H1 (cell line): ENCODE measurements around the gene IFIT5. TPM values are rescaled to one million over a fixed set of nuclear protein-coding genes. Genes with fewer than 3 reads are reported as not detected.

Source experiments
- CTCF ChIA-PET: fragments of 300-600 bp; sonication (Branson Sonifier 250); formaldehyde crosslinking; loops from one replicate; lab custom pipeline; 2021; ENCODE audit not compliant: partially characterized antibody; lab: Charles Lee
- POLR2A ChIA-PET: fragments of 300-600 bp; sonication (Branson Sonifier 250); formaldehyde crosslinking; loops from one replicate; lab custom pipeline; 2021; ENCODE audit warnings: inconsistent platforms; ENCODE audit not compliant: partially characterized antibody; lab: Charles Lee
- DNase-seq, 2 experiments: peaks; one replicate each; pipeline versions ENCODE4 v3.0.0 to v3.0.0-alpha.2; 2010 to 2022; ENCODE audit warnings: low spot score in 2 of 2, low read depth in 1 of 2, mixed read lengths in 1 of 2
- FAIRE-seq: peaks from 2 replicates; lab custom pipeline; 2011; peaks lifted over from hg19 to GRCh38; lab: Jason Lieb, UNC
- H2AFZ ChIP-seq: 2 replicates; pipeline ENCODE4 v1.8.1; 2012; ENCODE audit warnings: low read length, inconsistent platforms
- H2AK5ac ChIP-seq: 2 replicates; pipeline ENCODE4 v1.6.1; 2013; ENCODE audit warnings: low read depth, low read length
- H2BK120ac ChIP-seq: replicated peaks from 2 replicates; pipeline ENCODE3; 2013; ENCODE audit warnings: low read depth, low read length, inconsistent platforms
- H2BK12ac ChIP-seq: 2 replicates; pipeline ENCODE4 v1.6.1; 2013; ENCODE audit warnings: low read depth, low read length
- H2BK15ac ChIP-seq: 2 replicates; pipeline ENCODE4 v1.6.1; 2013; ENCODE audit warnings: low read length
- H2BK20ac ChIP-seq: 2 replicates; pipeline ENCODE4 v1.6.1; 2013; ENCODE audit warnings: low read length
- H2BK5ac ChIP-seq: 2 replicates; pipeline ENCODE4 v1.6.1; 2013; ENCODE audit warnings: low read depth, low read length
- H3K14ac ChIP-seq: 2 replicates; pipeline ENCODE4 v1.6.1; 2013; ENCODE audit warnings: inconsistent platforms; ENCODE audit not compliant: insufficient read length
- H3K18ac ChIP-seq: 2 replicates; pipeline ENCODE4 v1.6.1; 2013; ENCODE audit warnings: low read length; ENCODE audit errors: extremely low read depth
- H3K23ac ChIP-seq: 2 replicates; pipeline ENCODE4 v1.6.1; 2013; ENCODE audit warnings: inconsistent platforms; ENCODE audit not compliant: insufficient read length
- H3K23me2 ChIP-seq: 2 replicates; pipeline ENCODE4 v1.6.1; 2013; ENCODE audit warnings: low read depth, low read length
- H3K27ac ChIP-seq: 2 replicates; pipeline ENCODE4 v1.6.1; 2011; ENCODE audit warnings: low read depth, low read length, inconsistent platforms
- H3K27me3 ChIP-seq, 4 experiments: replicated peaks in 1 of 4; 1 replicate in 1 of 4; 2 replicates in 3 of 4; pipeline versions ENCODE4 v1.6.1 to v1.8.1; 2011 to 2013; ENCODE audit warnings: low read length in 3 of 4, mild to moderate bottlenecking in 3 of 4, inconsistent platforms in 2 of 4, mixed read lengths in 2 of 4, moderate library complexity in 1 of 4; ENCODE audit not compliant: control insufficient read depth in 3 of 4, insufficient read depth in 3 of 4; ENCODE audit errors: extremely low read depth in 1 of 4
- H3K36me3 ChIP-seq, 4 experiments: 2 replicates each; pipeline versions ENCODE4 v1.6.1 to v1.8.1; 2011 to 2013; ENCODE audit warnings: mild to moderate bottlenecking in 4 of 4, low read length in 3 of 4, moderate library complexity in 2 of 4, control low read depth in 1 of 4, inconsistent platforms in 1 of 4; ENCODE audit not compliant: insufficient read depth in 4 of 4, control insufficient read depth in 2 of 4
- H3K4ac ChIP-seq: replicated peaks from 2 replicates; pipeline ENCODE3; 2013; ENCODE audit warnings: low read length, low read depth, mixed read lengths, inconsistent platforms; ENCODE audit not compliant: insufficient read length
- H3K4me1 ChIP-seq, 4 experiments: replicated peaks in 1 of 4; 1 replicate in 1 of 4; 2 replicates in 3 of 4; pipeline versions ENCODE4 v1.6.1 to v1.8.1; 2011 to 2013; ENCODE audit warnings: low read length in 3 of 4, inconsistent platforms in 2 of 4, mixed read lengths in 1 of 4; ENCODE audit not compliant: insufficient read depth in 4 of 4, control insufficient read depth in 3 of 4
- H3K4me2 ChIP-seq, 2 experiments: 2 replicates each; pipeline versions ENCODE4 v1.6.1 to v1.8.1; 2011 to 2013; ENCODE audit warnings: low read depth in 2 of 2, low read length in 2 of 2, control low read depth in 1 of 2, inconsistent platforms in 1 of 2, mild to moderate bottlenecking in 1 of 2; ENCODE audit not compliant: insufficient read depth in 1 of 2
- H3K4me3 ChIP-seq, 4 experiments: fragments of 200-600, 300-600 bp in 1 of 4; sonication (generic), shearing (Covaris generic), sonication (Bioruptor Twin) in 1 of 4; 2 replicates each; pipeline versions ENCODE4 v1.5.1 to v1.8.1; 2011 to 2016; ENCODE audit warnings: low read length in 4 of 4, low read depth in 3 of 4, control low read depth in 2 of 4, inconsistent platforms in 2 of 4, mild to moderate bottlenecking in 2 of 4, mixed read lengths in 1 of 4, moderate library complexity in 1 of 4; ENCODE audit not compliant: insufficient read depth in 2 of 4; ENCODE audit errors: extremely low read depth in 1 of 4
- H3K56ac ChIP-seq: replicated peaks from 2 replicates; pipeline ENCODE3; 2013; ENCODE audit warnings: low read depth, mild to moderate bottlenecking, mixed read lengths, low read length, inconsistent platforms; ENCODE audit not compliant: insufficient read length
- H3K79me1 ChIP-seq: 2 replicates; pipeline ENCODE4 v1.6.1; 2013; ENCODE audit warnings: low read depth, low read length, control low read depth
- H3K79me2 ChIP-seq, 2 experiments: 2 replicates each; pipeline versions ENCODE4 v1.6.1 to v1.8.1; 2012 to 2013; ENCODE audit warnings: low read length in 2 of 2, mild to moderate bottlenecking in 2 of 2, inconsistent platforms in 1 of 2; ENCODE audit not compliant: insufficient read depth in 2 of 2, control insufficient read depth in 1 of 2
- H3K9ac ChIP-seq, 4 experiments: replicated peaks in 1 of 4; 1 replicate in 1 of 4; 2 replicates in 3 of 4; pipeline versions ENCODE4 v1.6.1 to v1.8.1; 2011 to 2013; ENCODE audit warnings: low read depth in 3 of 4, low read length in 3 of 4, control low read depth in 2 of 4, mild to moderate bottlenecking in 2 of 4, moderate library complexity in 2 of 4, inconsistent platforms in 1 of 4; ENCODE audit errors: extremely low read depth in 1 of 4
- H3K9me3 ChIP-seq, 2 experiments: 2 replicates each; pipeline versions ENCODE4 v1.6.1 to v1.8.1; 2012 to 2013; ENCODE audit warnings: mild to moderate bottlenecking in 2 of 2, moderate library complexity in 2 of 2, control low read depth in 1 of 2, inconsistent platforms in 1 of 2, low read depth in 1 of 2, low read length in 1 of 2, mixed read lengths in 1 of 2; ENCODE audit not compliant: insufficient read depth in 2 of 2
- H4K20me1 ChIP-seq, 2 experiments: replicated peaks in 1 of 2; 2 replicates each; pipeline versions ENCODE3 to v1.8.1; 2011 to 2013; ENCODE audit warnings: inconsistent platforms in 2 of 2, low read length in 2 of 2, mild to moderate bottlenecking in 1 of 2; ENCODE audit not compliant: insufficient read depth in 2 of 2, control insufficient read depth in 1 of 2
- H4K5ac ChIP-seq: 2 replicates; pipeline ENCODE4 v1.6.1; 2013; ENCODE audit warnings: low read length, low read depth, mixed read lengths, inconsistent platforms; ENCODE audit not compliant: insufficient read length
- H4K8ac ChIP-seq: 2 replicates; pipeline ENCODE4 v1.8.0; 2013; ENCODE audit warnings: mild to moderate bottlenecking, moderate library complexity, low read length, inconsistent platforms; ENCODE audit not compliant: insufficient read depth; ENCODE audit errors: extremely low read depth
- H4K91ac ChIP-seq: replicated peaks from 2 replicates; pipeline ENCODE3; 2013; ENCODE audit warnings: low read length, mixed read lengths, inconsistent platforms; ENCODE audit not compliant: insufficient read length
- BRCA1 ChIP-seq: IDR thresholded peaks from 2 replicates; pipeline ENCODE4 v1.6.1; 2012; ENCODE audit warnings: low read depth, low read length, improper control_type of control experiment
- CBX5 ChIP-seq: fragments of 300-800, 300-1000 bp; sonication (generic); IDR thresholded peaks from 2 replicates; pipeline ENCODE4 v1.7.1; 2016; ENCODE audit warnings: antibody characterized with exemption, low read length, low read depth
- CHD2 ChIP-seq: IDR thresholded peaks from 2 replicates; pipeline ENCODE4 v1.6.1; 2012; ENCODE audit warnings: low read length, improper control_type of control experiment
- CREB1 ChIP-seq: IDR thresholded peaks from 2 replicates; pipeline ENCODE4 v1.6.1; 2012; ENCODE audit warnings: inconsistent platforms
- KDM1A ChIP-seq: fragments of 200-600, 300-600 bp; sonication (generic); IDR thresholded peaks from 2 replicates; pipeline ENCODE4 v1.7.1; 2016; ENCODE audit warnings: mild to moderate bottlenecking, low read length, borderline replicate concordance
- RBBP5 ChIP-seq: IDR thresholded peaks from 2 replicates; pipeline ENCODE4 v1.7.1; 2012; ENCODE audit warnings: low read depth, mild to moderate bottlenecking, inconsistent platforms, low read length, moderate library complexity, borderline replicate concordance
- SP2 ChIP-seq: IDR thresholded peaks from 2 replicates; pipeline ENCODE4 v1.6.1; 2012; ENCODE audit warnings: mild to moderate bottlenecking, low read length, inconsistent platforms
- TAF7 ChIP-seq: optimal IDR thresholded peaks from 2 replicates; pipeline ENCODE3; 2011; ENCODE audit warnings: low read depth, mild to moderate bottlenecking, inconsistent platforms, low read length, moderate library complexity, borderline replicate concordance
- TBP ChIP-seq: IDR thresholded peaks from 2 replicates; pipeline ENCODE4 v1.6.1; 2011; ENCODE audit warnings: low read depth, low read length, improper control_type of control experiment
- WGBS, 2 experiments: shearing (Covaris generic) in 1 of 2; methylation state at CpG; one replicate each; pipeline versions ENCODE4 v1.1.6 to v1.1.7; 2013 to 2015; ENCODE audit warnings: low lambda C conversion rate in 2 of 2, mixed read lengths in 2 of 2, inconsistent platforms in 1 of 2, low coverage in 1 of 2, missing lambda C conversion rate in 1 of 2; ENCODE audit not compliant: insufficient replicate concordance in 2 of 2, insufficient coverage in 1 of 2, insufficient read length in 1 of 2; ENCODE audit errors: extremely low coverage in 1 of 2, missing lambda C conversion rate in 1 of 2; 5-methylcytosine and 5-hydroxymethylcytosine counted together
- polyA plus RNA-seq, 7 experiments: library from polyadenylated mRNA; depleted of rRNA in 3 of 7; stranded (reverse) in 5 of 7; unstranded in 2 of 7; fragments of >200 nt in 5 of 7; fragments of 200-250 nt in 2 of 7; gene quantifications; 1 replicate in 5 of 7; 2 replicates in 1 of 7; 4 replicates in 1 of 7; pipeline versions ENCODE4 v1.2.1 to v1.2.3, GENCODE V29; 2011 to 2013; ENCODE audit warnings: missing spikeins in 2 of 7, mixed read lengths in 2 of 7
- total RNA-seq: library from RNA; stranded (reverse); fragmentation: NEBNext Ultra II Directional; extraction: Animal tissue kit (Norgen Biotek cat#: 25700); gene quantifications from 2 replicates; pipeline ENCODE4 v1.2.1, GENCODE V29; 2021

Gene IFIT5
- total and polyA plus RNA-seq, 2 of the 8 experiments (the other 6 are each of a cell fraction or from before 2014, with no cell fraction given): 0.94 to 2.6 TPM

DNA sequence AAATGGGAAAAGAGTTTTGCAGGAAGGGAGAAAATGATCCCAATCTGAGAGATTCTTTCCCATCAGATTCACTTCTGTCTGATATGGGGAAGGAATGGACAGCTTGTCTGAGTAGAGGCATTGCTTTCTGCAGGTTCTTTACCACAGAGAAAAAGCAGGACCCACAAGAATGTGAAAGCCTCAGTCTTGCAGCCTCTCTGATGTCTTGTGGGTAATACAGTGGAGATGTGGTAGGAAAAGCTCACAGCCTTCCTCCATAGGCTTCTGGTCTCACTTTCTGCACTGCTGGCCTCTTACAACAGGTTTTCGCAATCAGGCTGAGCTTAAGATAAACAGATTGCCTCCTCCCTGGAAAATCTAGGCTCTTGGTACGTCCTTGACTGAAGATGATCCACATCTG is 21.4 kb upstream of the IFIT5 start:
- no peak for TF ChIP-seq RBBP5
- no peak for TF ChIP-seq KDM1A
- TF ChIP-seq TAF7: no peak
- TF ChIP-seq CBX5: no peak
- TF ChIP-seq CREB1: no peak
- TF ChIP-seq BRCA1: no peak
- no peak for TF ChIP-seq CHD2
- TF ChIP-seq SP2: no peak
- no peak for TF ChIP-seq TBP
- no peak overlapping the region for H4K8ac ChIP-seq
- peak overlapping the region in 1 of 4 experiments; percentile 56; a peak in 2 of 8 replicates for H3K4me3 ChIP-seq
- DNase-seq (no peak), FAIRE-seq (no peak)
- H3K27me3 ChIP-seq: no peaks in the 10 kb centered on the region
- no peak overlapping the region; the same call in 1 of the 2 replicates for H3K18ac ChIP-seq
- peak overlapping the region; percentile 19; the same call in 1 of the 2 replicates for H2AFZ ChIP-seq
- ChIA-PET CTCF (interaction anchor here (0.5 to 2.6 kb wide), 12 partner anchors 10 to 460 kb away, joined by 3 to 14 read pairs (median 3); partner anchors contain the start of gene IFIT5), POLR2A (interaction anchor here (0.7 to 1.3 kb wide), 2 partner anchors 15 to 88 kb away, joined by 3 read pairs; partner anchors contain the start of gene IFIT1B)
- H2BK120ac ChIP-seq: no peak overlapping the region
- no peak overlapping the region for H3K27ac ChIP-seq
- WGBS, 2 experiments: 81% methylated on average over 2 of the region's 2 CpGs; no CpG with 5 or more reads in 1 of the 2 experiments
- no peak overlapping the region for H3K56ac ChIP-seq
- no peak overlapping the region for H3K14ac ChIP-seq
- H3K79me1 ChIP-seq: no peaks in the 10 kb centered on the region
- no peaks in the 10 kb centered on the region for H3K36me3 ChIP-seq
- no peaks in the 10 kb centered on the region for H3K79me2 ChIP-seq
- H3K23me2 ChIP-seq: no peaks in the 10 kb centered on the region; the same call in 1 of the 2 replicates
- no peak overlapping the region for H2BK20ac ChIP-seq
- H2BK12ac ChIP-seq: peak overlapping the region; percentile 61; the same call in 1 of the 2 replicates
- H3K4ac ChIP-seq: no peak overlapping the region
- no peak overlapping the region for H2AK5ac ChIP-seq
- H2BK15ac ChIP-seq: no peak overlapping the region
- H4K20me1 ChIP-seq: no peaks in the 10 kb centered on the region
- peaks cover 0 to 5% (median 3%) of the 10 kb centered on the region in 4 experiments; a peak in 2 of 7 replicates for H3K4me1 ChIP-seq
- no peak overlapping the region for H3K23ac ChIP-seq
- no peak overlapping the region for H2BK5ac ChIP-seq
- H3K9ac ChIP-seq: no peak overlapping the region
- peak overlapping the region; percentile 64 to 86; a peak in 2 of 4 replicates for H3K4me2 ChIP-seq
- H4K5ac ChIP-seq: no peak overlapping the region
- no peak overlapping the region for H4K91ac ChIP-seq
- H3K9me3 ChIP-seq: no peaks in the 10 kb centered on the region
